ENCODE measurements around the gene C11orf54. TPM values are rescaled to one million over a fixed set of nuclear protein-coding genes. Genes with fewer than 3 reads are reported as not detected.

Gene C11orf54
- total RNA-seq, 1 experiment from 2014 or later, result 18.0 TPM

DNA sequence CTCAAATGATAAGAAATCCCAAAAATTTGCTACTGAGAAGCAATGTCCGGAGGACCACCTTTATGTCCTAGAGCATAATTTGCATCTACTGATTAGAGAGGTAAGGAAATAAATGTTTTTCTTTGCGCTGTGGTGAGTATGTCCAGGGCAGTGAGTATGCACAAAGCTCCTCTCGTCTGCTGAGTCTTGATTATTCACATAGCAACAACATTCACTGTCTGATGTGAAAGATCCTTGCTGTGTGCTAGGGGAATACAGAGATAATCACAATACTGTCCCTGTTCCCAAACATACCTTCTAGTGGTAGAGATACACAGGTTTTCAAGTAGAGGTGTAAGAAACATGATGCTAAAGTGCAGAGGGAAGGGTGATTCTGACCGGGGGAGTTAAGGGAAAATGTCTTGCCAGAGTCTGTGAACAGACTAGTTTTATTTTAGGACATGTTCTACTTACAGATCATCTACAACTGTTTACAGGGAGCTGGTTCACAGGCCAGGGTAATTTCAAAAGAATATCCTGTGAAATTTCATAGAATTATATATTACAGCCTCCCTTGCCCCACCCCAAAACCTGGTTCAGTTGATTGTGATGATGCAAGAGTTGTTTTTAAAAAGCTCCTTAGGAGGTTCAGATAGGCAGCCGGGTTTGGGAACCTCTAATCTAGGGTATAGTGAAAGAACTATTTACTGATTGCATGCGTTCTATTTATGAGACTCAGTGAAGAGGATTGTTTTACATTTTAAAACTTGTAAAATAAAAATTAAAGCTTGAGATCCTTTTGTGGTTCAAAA, 55.2 kb downstream of the C11orf54 start:
- Histone ChIP-seq H3K9me3 (ENCODE audit: control insufficient read depth, low read depth, low read length) (no peaks in the 10 kb centered on the region), H4K8ac (replicated peaks; ENCODE audit: insufficient read length, low read depth, low read length) (no peak overlapping the region), H2AFZ (ENCODE audit: low read length) (no peak overlapping the region), H3K4me2 (ENCODE audit: insufficient read depth, insufficient read length, low read length) (no peak overlapping the region), H3K56ac (ENCODE audit: insufficient read length, low read depth, low read length) (no peak overlapping the region), H3T11ph (ENCODE audit: low read length) (no peak overlapping the region), H2BK120ac (ENCODE audit: low read depth, low read length, poor library complexity, severe bottlenecking) (no peak overlapping the region), H2BK12ac (ENCODE audit: insufficient read length, low read depth, low read length) (no peak overlapping the region), H4K5ac (ENCODE audit: insufficient read length, low read depth, low read length) (no peak overlapping the region), H3K18ac (ENCODE audit: insufficient read length, low read depth, low read length) (no peak overlapping the region), H2AK5ac (ENCODE audit: insufficient read length, low read length) (no peak overlapping the region), H2BK5ac (ENCODE audit: insufficient read length, low read length) (no peak overlapping the region), H3K79me1 (ENCODE audit: insufficient read depth, low read depth, low read length, poor library complexity, severe bottlenecking) (no peaks in the 10 kb centered on the region), H3K27me3 (ENCODE audit: insufficient read depth, low read length) (no peaks in the 10 kb centered on the region), H3K4ac (ENCODE audit: low read depth, low read length) (no peak overlapping the region), H3K79me2 (ENCODE audit: insufficient read depth, low read length) (no peaks in the 10 kb centered on the region), H3K4me1 (ENCODE audit: insufficient read depth, low read length) (no peaks in the 10 kb centered on the region), H3K23ac (ENCODE audit: insufficient read length, low read depth, low read length) (no peak overlapping the region), H2BK15ac (ENCODE audit: low read depth, low read length) (no peak overlapping the region), H3K9ac (ENCODE audit: extremely low read depth, insufficient read length, low read length) (no peak overlapping the region), H3K14ac (ENCODE audit: insufficient read depth, low read length) (no peak overlapping the region), H4K20me1 (ENCODE audit: control insufficient read depth, insufficient read depth, insufficient read length) (no peaks in the 10 kb centered on the region), H4K91ac (ENCODE audit: insufficient read length, low read depth, low read length) (no peak overlapping the region), H3K23me2 (ENCODE audit: insufficient read length, low read depth, low read length, poor library complexity, severe bottlenecking) (no peaks in the 10 kb centered on the region), H3K27ac (ENCODE audit: insufficient read length, low read depth, low read length) (no peak overlapping the region), H2BK20ac (ENCODE audit: low read depth, low read length, poor library complexity, severe bottlenecking) (no peak overlapping the region)
- H3K4me1 Mint-ChIP-seq, result no peaks in the 10 kb centered on the region
- DNase-seq, result no peak
- no CpG with 5 or more reads among the region's 6 CpGs for WGBS (ENCODE audit: extremely low coverage, insufficient read length, low lambda C conversion rate)
- TF ChIP-seq, protein P1, sequence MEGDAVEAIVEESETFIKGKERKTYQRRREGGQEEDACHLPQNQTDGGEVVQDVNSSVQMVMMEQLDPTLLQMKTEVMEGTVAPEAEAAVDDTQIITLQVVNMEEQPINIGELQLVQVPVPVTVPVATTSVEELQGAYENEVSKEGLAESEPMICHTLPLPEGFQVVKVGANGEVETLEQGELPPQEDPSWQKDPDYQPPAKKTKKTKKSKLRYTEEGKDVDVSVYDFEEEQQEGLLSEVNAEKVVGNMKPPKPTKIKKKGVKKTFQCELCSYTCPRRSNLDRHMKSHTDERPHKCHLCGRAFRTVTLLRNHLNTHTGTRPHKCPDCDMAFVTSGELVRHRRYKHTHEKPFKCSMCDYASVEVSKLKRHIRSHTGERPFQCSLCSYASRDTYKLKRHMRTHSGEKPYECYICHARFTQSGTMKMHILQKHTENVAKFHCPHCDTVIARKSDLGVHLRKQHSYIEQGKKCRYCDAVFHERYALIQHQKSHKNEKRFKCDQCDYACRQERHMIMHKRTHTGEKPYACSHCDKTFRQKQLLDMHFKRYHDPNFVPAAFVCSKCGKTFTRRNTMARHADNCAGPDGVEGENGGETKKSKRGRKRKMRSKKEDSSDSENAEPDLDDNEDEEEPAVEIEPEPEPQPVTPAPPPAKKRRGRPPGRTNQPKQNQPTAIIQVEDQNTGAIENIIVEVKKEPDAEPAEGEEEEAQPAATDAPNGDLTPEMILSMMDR (conservative IDR thresholded peaks at IDR 0.05), result no peak
- peak overlapping the region in 1 of 3 experiments; percentile 42; a peak in 1 of 7 replicates for H3K27ac Mint-ChIP-seq
- no peak overlapping the region for H3K4me3 Mint-ChIP-seq
- H3K36me3 Mint-ChIP-seq (ENCODE audit: insufficient read depth in 1 of 3, low read depth in 3 of 3), result peaks cover 44 to 89% (median 83%) of the 10 kb centered on the region in 3 experiments
- H3K9me3 Mint-ChIP-seq, result no peaks in the 10 kb centered on the region
- H3K27me3 Mint-ChIP-seq (ENCODE audit: low read depth), result no peaks in the 10 kb centered on the region
